ENCODE data around the gene CKAP4. TPM values are rescaled to one million over a fixed set of nuclear protein-coding genes. Genes with fewer than 3 reads are reported as not detected.

The CKAP4 gene
- total and polyA plus RNA-seq, 10 of the 15 experiments (the other 5 are each of a cell fraction or from before 2014, with no cell fraction given): 0.39 to 23.6 (median 11.1) TPM

DNA sequence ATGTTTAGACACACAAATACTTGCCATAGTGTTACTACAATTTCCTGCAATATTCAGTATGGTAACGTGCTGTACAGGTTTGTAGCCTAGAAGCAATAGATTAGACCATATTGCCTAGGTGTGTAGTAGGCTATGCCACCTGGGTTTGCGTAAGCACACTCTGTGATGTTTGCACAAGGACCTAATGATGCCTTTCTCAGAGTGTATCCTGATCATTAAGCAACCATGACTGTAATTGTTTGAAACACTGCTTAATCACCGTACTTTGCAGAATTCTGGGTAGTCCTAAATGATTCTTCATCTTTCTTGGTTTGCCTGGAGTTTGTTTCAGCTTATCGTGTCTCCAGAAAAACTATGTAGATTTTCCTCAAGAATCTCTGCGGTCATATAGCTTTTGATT lies 43.5 kb upstream of the CKAP4 start (continued):
- TF ChIP-seq MEF2A (IDR thresholded peaks at IDR 0.05; ENCODE audit: insufficient read depth, low read depth, low read length) (no peak), MYB (IDR thresholded peaks at IDR 0.05; ENCODE audit: borderline replicate concordance, low read depth, low read length) (no peak), ESRRA (IDR thresholded peaks at IDR 0.05; ENCODE audit: low read length) (no peak)

DNA sequence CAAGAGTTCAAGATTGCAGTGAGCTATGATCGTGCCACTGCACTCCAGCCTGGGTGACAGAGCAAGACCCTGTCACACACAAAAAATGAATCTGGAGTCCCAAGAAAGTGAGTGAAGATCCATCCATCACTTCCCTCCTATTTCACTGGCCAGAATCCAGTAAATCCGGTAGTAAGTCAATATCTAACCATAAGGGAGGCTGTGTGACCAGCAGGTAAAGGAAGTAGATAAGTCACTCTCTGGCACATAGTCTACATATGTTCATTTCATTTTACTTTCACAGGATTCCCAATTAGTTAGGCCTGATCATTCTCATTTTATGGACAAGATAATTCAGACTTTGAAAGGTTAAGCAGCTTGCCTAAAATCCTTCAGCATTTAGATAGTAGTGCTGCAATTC lies 42.8 kb upstream of the CKAP4 start:
- 52% methylated on average over 2 of the region's 2 CpGs for WGBS (ENCODE audit: insufficient coverage, insufficient replicate concordance, low lambda C conversion rate, missing lambda C conversion rate)
- POLR2A ChIA-PET: no interaction called here
- FAIRE-seq (no peak), DNase-seq (ENCODE audit: low read depth, low spot score) (no peak), ATAC-seq (no peak)
- Histone ChIP-seq H3K79me2 (ENCODE audit: control insufficient read depth, insufficient read depth, low read length) (no peaks in the 10 kb centered on the region), H3K4me2 (ENCODE audit: control insufficient read depth, insufficient read depth) (no peak overlapping the region), H3K4me3 (no peak overlapping the region), H3K27me3 (replicated peaks in 1 of 2; ENCODE audit: control insufficient read depth in 2 of 2, insufficient read depth in 2 of 2, low read length in 1 of 2) (no peaks in the 10 kb centered on the region), H3K9ac (ENCODE audit: control insufficient read depth, insufficient read depth, low read length) (no peak overlapping the region), H3K36me3 (ENCODE audit: control insufficient read depth in 2 of 2, insufficient read depth in 2 of 2, low read length in 1 of 2) (no peaks in the 10 kb centered on the region), H3K4me1 (ENCODE audit: control insufficient read depth, insufficient read depth, low read length) (no peaks in the 10 kb centered on the region), H3K9me3 (replicated peaks; ENCODE audit: control insufficient read depth, insufficient read depth, low read length) (no peaks in the 10 kb centered on the region), H2AFZ (ENCODE audit: control insufficient read depth, low read depth, low read length) (no peak overlapping the region), H3K27ac (ENCODE audit: control insufficient read depth, insufficient read depth) (no peak overlapping the region), H4K20me1 (ENCODE audit: control insufficient read depth, insufficient read depth) (no peaks in the 10 kb centered on the region; the same call in 1 of the 2 replicates)
- BruUV-seq (replicated peaks): no TSS peak
- SMC1A ChIA-PET (ENCODE audit: uncharacterized antibody, unreplicated experiment): interaction anchor here (1.1 to 1.3 kb wide), 2 partner anchors 14 to 64 kb away, joined by 3 to 4 read pairs; no protein-coding TSS in a partner anchor
- RAD21 ChIA-PET (ENCODE audit: unreplicated experiment): no interaction called here
- intact Hi-C loops (cut with micrococcal nuclease; ENCODE audit: unreplicated experiment): no loop called here
- CTCF ChIA-PET: interaction anchor here (1.1 to 1.7 kb wide), 4 partner anchors 11 to 66 kb away, joined by 3 to 6 read pairs (median 4); no protein-coding TSS in a partner anchor
- in situ Hi-C loops (cut with MboI): no loop called here
- no peak for TF ChIP-seq EZH2 (IDR thresholded peaks at IDR 0.05; ENCODE audit: borderline replicate concordance, control insufficient read depth, low read depth, low read length)
- no peak for TF ChIP-seq POLR2AphosphoS5 (IDR thresholded peaks at IDR 0.05; ENCODE audit: low read length)
- no peak for TF ChIP-seq PBX3 (IDR thresholded peaks at IDR 0.05; ENCODE audit: insufficient replicate concordance, low read depth, low read length)
- no peak for TF ChIP-seq ESRRA (IDR thresholded peaks at IDR 0.05; ENCODE audit: low read length)
- no peak for TF ChIP-seq KAT2A (conservative IDR thresholded peaks at IDR 0.05; ENCODE audit: control insufficient read depth, low read depth, low read length)
- no peak for TF ChIP-seq HDAC2 (IDR thresholded peaks at IDR 0.05)
- TF ChIP-seq ZNF217 (IDR thresholded peaks at IDR 0.05): no peak
- no peak for TF ChIP-seq EED (IDR thresholded peaks at IDR 0.05; ENCODE audit: low read depth)
- no peak for TF ChIP-seq NKRF (conservative IDR thresholded peaks at IDR 0.05)
- no peak for TF ChIP-seq E4F1 (IDR thresholded peaks at IDR 0.05; ENCODE audit: borderline replicate concordance, partially characterized antibody)
- no peak for TF ChIP-seq CTCF (IDR thresholded peaks at IDR 0.05 in 2 of 3, conservative IDR thresholded peaks at IDR 0.05 in 1 of 3; ENCODE audit: control insufficient read depth in 2 of 3, extremely low read depth in 1 of 3, insufficient read depth in 1 of 3, low read depth in 3 of 3, low read length in 3 of 3)
- no peak for TF ChIP-seq CEBPB (IDR thresholded peaks at IDR 0.05; ENCODE audit: borderline replicate concordance in 1 of 2, low read depth in 2 of 2, low read length in 2 of 2)
- no peak for TF ChIP-seq FOXK2 (IDR thresholded peaks at IDR 0.05)
